ENCODE measurements around the gene IL1RAPL1. TPM values are rescaled to one million over a fixed set of nuclear protein-coding genes. Genes with fewer than 3 reads are reported as not detected.

IL1RAPL1 gene
- total RNA-seq, 1 experiment from 2014 or later, result not detected

- peaks cover 7% of the 10 kb centered on the region for H3K9me3 Mint-ChIP-seq (ENCODE audit: low read depth, unreplicated experiment)
- no peak for TF ChIP-seq CTCF (IDR thresholded peaks at IDR 0.05; ENCODE audit: unreplicated experiment)
- no peak overlapping the region for H3K27ac Mint-ChIP-seq (ENCODE audit: unreplicated experiment)
- no peaks in the 10 kb centered on the region for H3K27me3 Mint-ChIP-seq (ENCODE audit: unreplicated experiment)
- no peak for DNase-seq
- CTCF ChIA-PET, result no interaction called here
- no TSS peak for BruUV-seq (replicated peaks)
- intact Hi-C loops (cut with micrococcal nuclease; ENCODE audit: unreplicated experiment), result no loop called here
- H3K36me3 Mint-ChIP-seq (ENCODE audit: insufficient read depth, unreplicated experiment), result no peaks in the 10 kb centered on the region
- no peak overlapping the region for H3K4me3 Mint-ChIP-seq (ENCODE audit: low read depth, unreplicated experiment)
- peaks cover 8% of the 10 kb centered on the region for H3K4me1 Mint-ChIP-seq (ENCODE audit: low read depth, unreplicated experiment)
Measured at GRCh38 chrX:28552322-28552721, 34.9 kb upstream of the IL1RAPL1 start.

DNA sequence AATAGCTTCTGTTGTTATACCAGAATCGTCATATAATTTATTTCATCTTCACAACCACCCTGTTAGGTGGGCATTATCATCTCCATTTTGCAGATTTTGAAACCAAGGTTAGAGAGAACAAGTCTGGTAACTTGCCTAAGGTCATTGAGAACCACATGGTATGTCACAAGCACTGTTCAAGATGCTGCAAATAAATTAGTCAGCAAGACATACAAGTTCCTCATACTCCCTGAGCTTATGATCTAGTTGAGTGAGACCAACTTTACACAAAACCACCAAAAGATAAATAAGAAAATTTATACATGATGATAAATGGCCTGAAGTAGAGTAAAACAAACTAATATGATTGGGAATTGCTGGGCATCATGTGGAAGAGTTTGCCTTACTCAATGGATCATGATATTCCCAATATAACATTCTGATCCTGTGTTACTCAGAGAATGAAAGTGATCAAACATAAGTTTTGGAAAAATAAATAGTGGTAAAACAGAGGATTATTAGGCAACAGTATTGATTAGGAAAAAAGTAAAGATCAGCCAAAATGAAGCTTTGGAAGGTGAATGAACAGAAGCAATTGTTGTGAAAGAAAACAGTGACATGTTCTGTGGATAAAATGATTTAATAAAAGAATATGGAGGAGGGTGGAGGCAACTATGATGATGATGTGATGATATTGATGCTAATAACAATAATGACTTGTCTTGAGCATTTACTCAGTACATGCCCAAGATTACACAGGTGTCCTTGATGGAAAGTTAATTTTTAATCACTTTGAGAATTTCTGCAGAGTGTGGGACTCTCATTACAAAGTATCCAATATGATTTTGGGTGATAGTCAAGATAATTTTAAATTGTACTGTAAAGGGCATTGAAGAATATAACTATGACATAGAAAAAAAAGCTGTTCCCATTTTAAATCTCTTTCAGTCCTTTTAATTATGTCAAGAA, 34.1 kb upstream of the IL1RAPL1 start:
- no peak overlapping the region for H3K4me3 Mint-ChIP-seq (ENCODE audit: low read depth, unreplicated experiment)
- peaks cover 7% of the 10 kb centered on the region for H3K9me3 Mint-ChIP-seq (ENCODE audit: low read depth, unreplicated experiment)
- TF ChIP-seq CTCF (IDR thresholded peaks at IDR 0.05; ENCODE audit: unreplicated experiment), result no peak
- no TSS peak for BruUV-seq (replicated peaks)
- H3K36me3 Mint-ChIP-seq (ENCODE audit: insufficient read depth, unreplicated experiment), result no peaks in the 10 kb centered on the region
- H3K27ac Mint-ChIP-seq (ENCODE audit: unreplicated experiment), result no peak overlapping the region
- CTCF ChIA-PET, result no interaction called here
- no peaks in the 10 kb centered on the region for H3K27me3 Mint-ChIP-seq (ENCODE audit: unreplicated experiment)
- H3K4me1 Mint-ChIP-seq (ENCODE audit: low read depth, unreplicated experiment), result peaks cover 8% of the 10 kb centered on the region
- no peak for DNase-seq
- intact Hi-C loops (cut with micrococcal nuclease; ENCODE audit: unreplicated experiment), result no loop called here

- H3K27ac Mint-ChIP-seq (ENCODE audit: unreplicated experiment), result no peak overlapping the region
- BruUV-seq (replicated peaks), result no TSS peak
Measured at GRCh38 chrX:28576117-28576516, 11.1 kb upstream of the IL1RAPL1 start.

DNA sequence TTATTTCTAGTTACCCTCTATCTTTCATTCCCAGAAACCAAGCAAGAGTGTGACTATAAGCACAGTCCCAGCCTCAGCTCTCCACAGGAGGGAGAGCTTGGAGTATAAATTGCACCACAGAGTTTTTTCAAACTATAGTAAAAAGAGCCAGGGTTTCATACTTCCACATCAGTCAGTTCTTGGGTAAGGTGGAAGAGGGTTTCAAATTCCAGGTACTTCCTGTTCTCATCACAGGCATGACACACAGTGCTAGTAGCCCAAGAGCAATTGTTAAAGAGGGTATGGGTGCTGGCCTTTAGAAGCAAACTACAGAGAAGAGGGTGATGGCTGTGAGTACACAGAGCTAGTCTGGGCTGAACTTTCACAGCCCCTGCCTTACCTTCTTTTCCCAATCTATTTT, 5.7 kb upstream of the IL1RAPL1 start:
- no peaks in the 10 kb centered on the region for H3K4me1 Mint-ChIP-seq (ENCODE audit: low read depth, unreplicated experiment)
- H3K9me3 Mint-ChIP-seq (ENCODE audit: low read depth, unreplicated experiment), result no peaks in the 10 kb centered on the region
- CTCF ChIA-PET, result no interaction called here
- H3K27ac Mint-ChIP-seq (ENCODE audit: unreplicated experiment), result no peak overlapping the region
- no peaks in the 10 kb centered on the region for H3K36me3 Mint-ChIP-seq (ENCODE audit: insufficient read depth, unreplicated experiment)
- H3K4me3 Mint-ChIP-seq (ENCODE audit: low read depth, unreplicated experiment), result no peak overlapping the region
- BruUV-seq (replicated peaks), result no TSS peak
- no peak for DNase-seq
- intact Hi-C loops (cut with micrococcal nuclease; ENCODE audit: unreplicated experiment), result no loop called here
- no peaks in the 10 kb centered on the region for H3K27me3 Mint-ChIP-seq (ENCODE audit: unreplicated experiment)
- TF ChIP-seq CTCF (IDR thresholded peaks at IDR 0.05; ENCODE audit: unreplicated experiment), result no peak

More at GRCh38 chrX:28576117-28576516, 11.1 kb upstream of the IL1RAPL1 start:
- no peak for DNase-seq
- Mint-ChIP-seq H3K27me3 (ENCODE audit: unreplicated experiment) (no peaks in the 10 kb centered on the region), H3K9me3 (ENCODE audit: low read depth, unreplicated experiment) (peaks cover 2% of the 10 kb centered on the region), H3K4me1 (ENCODE audit: low read depth, unreplicated experiment) (no peaks in the 10 kb centered on the region), H3K36me3 (ENCODE audit: insufficient read depth, unreplicated experiment) (no peaks in the 10 kb centered on the region), H3K4me3 (ENCODE audit: low read depth, unreplicated experiment) (no peak overlapping the region)
- no peak for TF ChIP-seq CTCF (IDR thresholded peaks at IDR 0.05; ENCODE audit: unreplicated experiment)
- intact Hi-C loops (cut with micrococcal nuclease; ENCODE audit: unreplicated experiment), result no loop called here
- CTCF ChIA-PET, result no interaction called here
